Spleen (tissue), 11 donors: ENCODE results near the gene DNHD1. TPM values are rescaled to one million over a fixed set of nuclear protein-coding genes. Genes with fewer than 3 reads are reported as not detected.
"Not testable (repeated sequence)": the region's sequence is repeated elsewhere in the genome, so short reads cannot be mapped to it uniquely, and the experiment has no call there.

Experiments
- DNase-seq: peaks from one replicate; pipeline ENCODE4 v3.0.0-alpha.2; 2020
- H3K27ac ChIP-seq, 8 donors: fragments of 200-600 bp; sonication (generic) in 7 of 8; 1 replicate in 4 of 8; 2 replicates in 4 of 8; pipeline versions ENCODE4 v1.5.0 to v1.8.0; 2016 to 2021; ENCODE audit warnings: inconsistent platforms in 4 of 8, mild to moderate bottlenecking in 4 of 8, moderate library complexity in 1 of 8
- H3K27me3 ChIP-seq, 7 donors: fragments of 200-600 bp; sonication (generic) in 6 of 7; replicated peaks in 1 of 7; 1 replicate in 4 of 7; 2 replicates in 3 of 7; pipeline versions ENCODE4 v1.5.0 to v1.8.0; 2016 to 2021; ENCODE audit warnings: inconsistent platforms in 3 of 7, mild to moderate bottlenecking in 1 of 7
- H3K36me3 ChIP-seq, 6 donors: fragments of 200-600 bp; sonication (generic) in 5 of 6; 1 replicate in 4 of 6; 2 replicates in 2 of 6; pipeline versions ENCODE4 v1.5.0 to v1.8.0; 2016 to 2021; ENCODE audit warnings: inconsistent platforms in 2 of 6
- H3K4me1 ChIP-seq, 6 donors: fragments of 200-600 bp; sonication (generic) in 5 of 6; 1 replicate in 3 of 6; 2 replicates in 3 of 6; pipeline versions ENCODE4 v1.5.0 to v1.8.0; 2016 to 2021; ENCODE audit warnings: inconsistent platforms in 3 of 6
- H3K4me3 ChIP-seq, 8 donors: fragments of 200-600 bp; sonication (generic) in 7 of 8; 1 replicate in 4 of 8; 2 replicates in 4 of 8; pipeline versions ENCODE4 v1.5.0 to v1.8.0; 2016 to 2021; ENCODE audit warnings: inconsistent platforms in 4 of 8, mild to moderate bottlenecking in 4 of 8, moderate library complexity in 2 of 8
- H3K9me3 ChIP-seq, 8 donors: fragments of 200-600 bp; sonication (generic) in 7 of 8; 1 replicate in 4 of 8; 2 replicates in 4 of 8; pipeline versions ENCODE4 v1.5.0 to v1.8.0; 2016 to 2021; ENCODE audit warnings: inconsistent platforms in 4 of 8
- CTCF ChIP-seq, 11 experiments: fragments of 200-600 bp in 7 of 11; fragments of 450-650 bp in 4 of 11; sonication (generic) in 4 of 11; IDR thresholded peaks in 8 of 11; conservative IDR thresholded peaks in 3 of 11; 1 replicate in 7 of 11; 2 replicates in 4 of 11; pipeline versions ENCODE4 v1.4.0 to v1.8.0; 2016 to 2021; ENCODE audit warnings: antibody characterized with exemption in 11 of 11, inconsistent platforms in 4 of 11, mild to moderate bottlenecking in 1 of 11
- POLR2A ChIP-seq, 3 donors: fragments of 450-650 bp; IDR thresholded peaks; one replicate each; pipeline ENCODE4 v1.5.1; 2017; ENCODE audit warnings: antibody characterized with exemption in 3 of 3, mild to moderate bottlenecking in 1 of 3
- POLR2AphosphoS5 ChIP-seq, 3 donors: sonication (generic); formaldehyde crosslinking; IDR thresholded peaks; one replicate each; pipeline ENCODE4 v1.5.1; 2017; ENCODE audit warnings: antibody characterized with exemption in 3 of 3
- WGBS, 5 donors: extraction: QIAGEN DNeasy Blood & Tissue Kit in 3 of 5; methylation state at CpG; one replicate each; pipeline versions ENCODE4 v1.1.5 to v1.1.7; 2013 to 2018; 5-methylcytosine and 5-hydroxymethylcytosine counted together
- intact Hi-C: fragments of 100-400 bp; cut with DNase I; formaldehyde crosslinking; loops from one replicate; pipeline ENCODE4 v1.15.0; 2023; ENCODE audit warnings: low total_unique reads
- polyA plus RNA-seq, 3 donors: library from polyadenylated mRNA; stranded (reverse); fragments of 200-250 nt; gene quantifications; one replicate each; pipeline ENCODE4 v1.2.1, GENCODE V29; 2013
- total RNA-seq, 7 donors: library from RNA; depleted of rRNA in 3 of 7; stranded (reverse); fragments of >200 nt in 3 of 7; fragmentation: NEBNext Ultra II Directional in 4 of 7; extraction: Animal tissue kit (Norgen Biotek cat#: 25700) in 4 of 7; gene quantifications; one replicate each; pipeline versions ENCODE4 v1.1.0 to v1.2.1, GENCODE V29; 2016 to 2021
- donor health status: healthy with polysubstance abuse.
- donor health status: DM: no; HTN: no; CAD: no; lungs with moderate emphysema.
- donor health status: DM: no; HTN: no; CAD: no.
- donor health status: Bipolar disorder and iron deficiency.
- donor health status: healthy.
- donor health status: DM: no; HTN: no; CAD: no.
- donor health status: DM: yes; HTN: yes; CAD: no.

DNHD1 gene
- total and polyA plus RNA-seq, 10 donors = 6.0 to 40.7 (median 25.8) TPM

- Histone ChIP-seq H3K27ac (no peak overlapping the region), H3K4me1 (no peaks in the 10 kb centered on the region), H3K36me3 (peaks cover 0 to 60% (median 18%) of the 10 kb centered on the region in 6 donors), H3K4me3 (no peak overlapping the region), H3K9me3 (no peaks in the 10 kb centered on the region), H3K27me3 (no peaks in the 10 kb centered on the region)
- intact Hi-C loops = no loop called here
- TF ChIP-seq CTCF (IDR thresholded peaks at IDR 0.05 in 8 of 11, conservative IDR thresholded peaks at IDR 0.05 in 3 of 11) (no peak), POLR2AphosphoS5 (IDR thresholded peaks at IDR 0.05) (no peak), POLR2A (IDR thresholded peaks at IDR 0.05) (no peak)
- no peak for DNase-seq
- WGBS, 5 donors = 88 to 96% (median 93%) methylated on average over 3 of the region's 3 CpGs
Measured at GRCh38 chr11:6520265-6520664, 23.2 kb downstream of the DNHD1 start.

GRCh38 chr11:6521946-6522345 lies 24.9 kb downstream of the DNHD1 start:
- H3K9me3 ChIP-seq, intact Hi-C loops, H3K4me1 ChIP-seq, H3K27ac ChIP-seq, H3K4me3 ChIP-seq, DNase-seq, H3K27me3 ChIP-seq: not testable (repeated sequence)
- 91 to 97% (median 96%) methylated on average over 3 of the region's 3 CpGs for WGBS, 5 donors
- peaks cover 0 to 50% (median 16%) of the 10 kb centered on the region in 6 donors for H3K36me3 ChIP-seq

GRCh38 chr11:6523253-6523652 lies 26.2 kb downstream of the DNHD1 start:
- DNase-seq = no peak
- WGBS, 5 donors = 0 to 84% (median 50%) methylated on average over 1 of the region's 1 CpG

GRCh38 chr11:6526411-6527135 lies 29.5 kb downstream of the DNHD1 start:
- H3K36me3 ChIP-seq = peaks cover 0 to 36% (median 10%) of the 10 kb centered on the region in 6 donors
- H3K9me3 ChIP-seq = no peaks in the 10 kb centered on the region
- intact Hi-C loops = no loop called here
- WGBS, 5 donors = 80 to 83% (median 83%) methylated on average over 3 of the region's 3 CpGs
- no peaks in the 10 kb centered on the region for H3K27me3 ChIP-seq
- no peak overlapping the region for H3K27ac ChIP-seq
- no peak for DNase-seq
- H3K4me1 ChIP-seq = peaks cover 0 to 10% (median 0%) of the 10 kb centered on the region in 6 donors
- TF ChIP-seq CTCF (IDR thresholded peaks at IDR 0.05 in 8 of 11, conservative IDR thresholded peaks at IDR 0.05 in 3 of 11) (no peak), POLR2A (IDR thresholded peaks at IDR 0.05) (no peak), POLR2AphosphoS5 (IDR thresholded peaks at IDR 0.05) (no peak)
- no peak overlapping the region for H3K4me3 ChIP-seq

More at GRCh38 chr11:6523253-6523652, 26.2 kb downstream of the DNHD1 start:
- Histone ChIP-seq H3K9me3 (no peaks in the 10 kb centered on the region), H3K27ac (no peak overlapping the region), H3K4me3 (no peak overlapping the region), H3K36me3 (peaks cover 0 to 43% (median 13%) of the 10 kb centered on the region in 6 donors), H3K27me3 (no peaks in the 10 kb centered on the region), H3K4me1 (peaks cover 0 to 10% (median 0%) of the 10 kb centered on the region in 6 donors)
- intact Hi-C loops = no loop called here
- TF ChIP-seq CTCF (IDR thresholded peaks at IDR 0.05 in 8 of 11, conservative IDR thresholded peaks at IDR 0.05 in 3 of 11) (no peak), POLR2A (IDR thresholded peaks at IDR 0.05) (no peak), POLR2AphosphoS5 (IDR thresholded peaks at IDR 0.05) (no peak)
